ENCODE results near the gene ABCC6. TPM values are rescaled to one million over a fixed set of nuclear protein-coding genes. Genes with fewer than 3 reads are reported as not detected.
"Not testable (repeated sequence)": the region's sequence is repeated elsewhere in the genome, so short reads cannot be mapped to it uniquely, and the experiment has no call there.

ABCC6 gene
- total RNA-seq, 1 experiment from 2014 or later = not detected

DNA sequence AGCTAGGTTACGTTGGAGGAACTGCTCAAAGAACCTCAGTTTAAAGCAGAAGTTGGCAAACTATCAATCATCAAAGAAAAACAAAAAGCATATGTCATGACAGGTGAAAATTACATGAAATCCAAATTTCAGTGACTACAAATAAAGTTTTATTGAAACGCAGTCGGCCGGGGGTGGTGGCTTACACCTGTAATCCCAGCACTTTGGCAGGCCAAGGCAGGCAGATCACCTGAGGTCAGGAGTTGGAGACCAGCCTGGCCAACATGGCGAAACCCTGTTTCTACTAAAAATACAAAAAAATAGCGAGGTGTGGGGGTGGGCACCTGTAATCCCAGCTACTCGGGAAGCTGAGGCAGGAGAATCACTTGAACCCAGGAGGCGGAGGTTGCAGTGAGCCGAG is 2.8 kb downstream of the ABCC6 start:
- H3K4me1 ChIP-seq (ENCODE audit: insufficient read depth, low read length, poor library complexity, severe bottlenecking); BruUV-seq (replicated peaks); H3K36me3 ChIP-seq (ENCODE audit: insufficient read depth, low read length, poor library complexity, severe bottlenecking); H3K27me3 ChIP-seq (replicated peaks; ENCODE audit: insufficient read depth, low read depth, low read length, poor library complexity); POLR2A ChIA-PET (ENCODE audit: low non-redundant PET); H3K27ac ChIP-seq (ENCODE audit: low read depth, low read length, poor library complexity, severe bottlenecking); intact Hi-C loops (cut with micrococcal nuclease; ENCODE audit: unreplicated experiment); H3K4me3 ChIP-seq (ENCODE audit: low read depth, low read length, poor library complexity, severe bottlenecking); DNase-seq (ENCODE audit: low spot score); H3K9me3 ChIP-seq (ENCODE audit: low read depth, low read length, poor library complexity, severe bottlenecking); CTCF ChIA-PET: not testable (repeated sequence)

DNA sequence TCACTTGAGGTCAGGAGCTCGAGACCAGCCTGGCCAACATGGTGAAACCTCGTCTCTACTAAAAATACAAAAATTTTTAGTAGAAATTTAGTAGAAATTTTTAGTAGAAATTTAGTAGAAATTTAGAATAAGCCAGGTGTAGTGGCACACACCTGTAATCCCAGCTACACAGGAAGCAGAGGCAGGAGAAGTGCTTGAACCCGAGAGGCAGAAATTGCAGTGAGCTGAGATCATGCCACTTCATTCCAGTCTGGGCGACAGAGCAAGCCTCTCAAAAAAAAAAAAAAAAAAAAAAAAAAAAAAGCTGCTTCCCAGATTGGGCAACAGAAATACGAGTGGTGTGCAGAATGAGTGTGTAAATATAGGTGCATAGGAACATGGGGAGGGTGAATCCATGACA is 4.5 kb downstream of the ABCC6 start:
- CTCF ChIA-PET; H3K9me3 ChIP-seq (ENCODE audit: low read depth, low read length, poor library complexity, severe bottlenecking); BruUV-seq (replicated peaks); H3K4me3 ChIP-seq (ENCODE audit: low read depth, low read length, poor library complexity, severe bottlenecking); DNase-seq (ENCODE audit: low spot score); H3K27ac ChIP-seq (ENCODE audit: low read depth, low read length, poor library complexity, severe bottlenecking); H3K27me3 ChIP-seq (replicated peaks; ENCODE audit: insufficient read depth, low read depth, low read length, poor library complexity); H3K36me3 ChIP-seq (ENCODE audit: insufficient read depth, low read length, poor library complexity, severe bottlenecking); POLR2A ChIA-PET (ENCODE audit: low non-redundant PET); intact Hi-C loops (cut with micrococcal nuclease; ENCODE audit: unreplicated experiment); H3K4me1 ChIP-seq (ENCODE audit: insufficient read depth, low read length, poor library complexity, severe bottlenecking): not testable (repeated sequence)

DNA sequence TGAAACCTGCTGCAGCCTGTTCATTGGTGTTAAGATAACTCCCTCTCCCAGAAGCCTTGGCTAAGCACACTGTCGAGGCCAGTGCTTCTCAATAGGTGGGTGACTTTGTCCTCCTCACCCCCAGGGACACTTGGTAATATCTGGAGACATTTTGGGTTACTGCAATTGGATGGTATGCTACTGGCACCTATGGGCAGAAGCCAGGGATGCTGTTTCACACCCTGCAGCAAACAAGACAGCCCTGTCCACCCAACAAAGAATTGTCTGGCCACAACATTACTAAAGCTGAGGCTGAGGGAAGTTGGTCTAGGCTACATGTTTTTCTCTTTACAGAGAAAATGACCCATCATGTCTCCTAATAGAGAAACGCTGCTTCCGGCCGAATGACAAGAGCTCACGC is 4.9 kb downstream of the ABCC6 start:
- intact Hi-C loops (cut with micrococcal nuclease; ENCODE audit: unreplicated experiment); H3K27me3 ChIP-seq (replicated peaks; ENCODE audit: insufficient read depth, low read depth, low read length, poor library complexity); DNase-seq (ENCODE audit: low spot score); BruUV-seq (replicated peaks); H3K9me3 ChIP-seq (ENCODE audit: low read depth, low read length, poor library complexity, severe bottlenecking); CTCF ChIA-PET; POLR2A ChIA-PET (ENCODE audit: low non-redundant PET); H3K4me1 ChIP-seq (ENCODE audit: insufficient read depth, low read length, poor library complexity, severe bottlenecking); H3K27ac ChIP-seq (ENCODE audit: low read depth, low read length, poor library complexity, severe bottlenecking); H3K36me3 ChIP-seq (ENCODE audit: insufficient read depth, low read length, poor library complexity, severe bottlenecking); H3K4me3 ChIP-seq (ENCODE audit: low read depth, low read length, poor library complexity, severe bottlenecking): not testable (repeated sequence)

DNA sequence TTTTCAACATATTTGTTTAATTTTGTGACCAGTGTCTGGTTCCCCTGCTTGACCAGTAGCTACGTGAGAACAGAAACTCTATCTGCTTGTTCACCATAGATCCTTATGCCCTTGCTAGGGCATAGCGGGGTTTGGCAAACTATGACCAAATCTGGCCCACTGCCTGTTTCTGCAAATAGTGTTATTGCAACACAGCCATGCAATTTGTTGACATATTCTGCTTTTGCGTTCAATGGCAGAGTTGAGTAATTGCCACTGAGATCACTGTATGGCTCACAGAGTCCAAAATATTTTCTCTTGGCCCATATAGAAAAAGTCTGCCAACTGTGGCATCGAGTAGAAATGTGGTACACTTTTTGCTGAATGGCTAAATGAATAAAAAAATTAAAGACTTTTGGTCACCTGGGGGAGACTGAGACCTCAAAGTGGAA is 9.4 kb downstream of the ABCC6 start:
- H3K27me3 ChIP-seq (replicated peaks; ENCODE audit: insufficient read depth, low read depth, low read length, poor library complexity); CTCF ChIA-PET; H3K36me3 ChIP-seq (ENCODE audit: insufficient read depth, low read length, poor library complexity, severe bottlenecking); BruUV-seq (replicated peaks); H3K4me3 ChIP-seq (ENCODE audit: low read depth, low read length, poor library complexity, severe bottlenecking); H3K9me3 ChIP-seq (ENCODE audit: low read depth, low read length, poor library complexity, severe bottlenecking); intact Hi-C loops (cut with micrococcal nuclease; ENCODE audit: unreplicated experiment); H3K4me1 ChIP-seq (ENCODE audit: insufficient read depth, low read length, poor library complexity, severe bottlenecking); H3K27ac ChIP-seq (ENCODE audit: low read depth, low read length, poor library complexity, severe bottlenecking); POLR2A ChIA-PET (ENCODE audit: low non-redundant PET); DNase-seq (ENCODE audit: low spot score): not testable (repeated sequence)

DNA sequence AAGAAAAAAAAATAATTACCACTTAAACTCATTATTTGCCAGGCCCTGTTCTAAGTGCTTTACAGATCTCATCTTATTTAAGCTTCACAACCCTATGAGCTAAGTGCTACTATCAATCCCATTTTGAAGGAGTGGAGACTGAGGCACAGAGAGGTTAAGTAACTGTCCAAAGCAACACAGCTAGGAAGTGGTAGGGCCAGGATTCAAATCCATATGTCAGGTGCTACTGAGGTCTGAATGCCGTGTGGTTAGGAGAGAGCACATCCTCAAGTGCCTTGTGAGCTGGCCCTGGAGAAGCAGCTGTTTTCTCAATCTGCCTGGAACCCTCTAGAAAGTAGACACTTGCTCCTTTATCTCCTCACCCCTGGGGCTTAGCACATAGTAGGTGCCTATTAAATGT is 11.9 kb downstream of the ABCC6 start:
- intact Hi-C loops (cut with micrococcal nuclease; ENCODE audit: unreplicated experiment) = not testable (repeated sequence)

DNA sequence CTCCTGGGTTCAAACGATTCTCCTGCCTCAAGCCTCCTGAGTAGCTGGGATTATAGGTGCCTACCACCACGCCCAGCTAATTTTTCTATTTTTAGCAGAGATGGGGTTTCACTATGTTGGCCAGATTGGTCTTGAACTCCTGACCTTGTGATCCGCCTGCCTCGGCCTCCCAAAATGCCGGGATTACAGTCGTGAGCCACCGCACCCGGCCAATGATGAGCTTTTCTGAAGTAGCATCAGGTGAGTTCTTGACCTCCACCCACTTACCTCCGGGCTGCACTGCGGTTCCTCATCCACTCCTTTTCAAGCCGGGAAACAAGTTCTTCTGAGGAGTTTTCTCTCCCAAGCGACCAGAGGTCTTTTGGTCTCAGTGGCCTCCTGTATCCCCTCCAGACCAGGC is 14.8 kb downstream of the ABCC6 start:
- H3K4me3 ChIP-seq (ENCODE audit: low read depth, low read length, poor library complexity, severe bottlenecking); H3K27ac ChIP-seq (ENCODE audit: low read depth, low read length, poor library complexity, severe bottlenecking); intact Hi-C loops (cut with micrococcal nuclease; ENCODE audit: unreplicated experiment); CTCF ChIA-PET; H3K36me3 ChIP-seq (ENCODE audit: insufficient read depth, low read length, poor library complexity, severe bottlenecking); H3K4me1 ChIP-seq (ENCODE audit: insufficient read depth, low read length, poor library complexity, severe bottlenecking); POLR2A ChIA-PET (ENCODE audit: low non-redundant PET); BruUV-seq (replicated peaks); H3K9me3 ChIP-seq (ENCODE audit: low read depth, low read length, poor library complexity, severe bottlenecking); H3K27me3 ChIP-seq (replicated peaks; ENCODE audit: insufficient read depth, low read depth, low read length, poor library complexity); DNase-seq (ENCODE audit: low spot score): not testable (repeated sequence)

More for the DNA sequence above, 11.9 kb downstream of the ABCC6 start:
- DNase-seq (ENCODE audit: low spot score); H3K4me1 ChIP-seq (ENCODE audit: insufficient read depth, low read length, poor library complexity, severe bottlenecking); POLR2A ChIA-PET (ENCODE audit: low non-redundant PET); BruUV-seq (replicated peaks); H3K4me3 ChIP-seq (ENCODE audit: low read depth, low read length, poor library complexity, severe bottlenecking); CTCF ChIA-PET; H3K36me3 ChIP-seq (ENCODE audit: insufficient read depth, low read length, poor library complexity, severe bottlenecking); H3K9me3 ChIP-seq (ENCODE audit: low read depth, low read length, poor library complexity, severe bottlenecking); H3K27ac ChIP-seq (ENCODE audit: low read depth, low read length, poor library complexity, severe bottlenecking); H3K27me3 ChIP-seq (replicated peaks; ENCODE audit: insufficient read depth, low read depth, low read length, poor library complexity): not testable (repeated sequence)

DNA sequence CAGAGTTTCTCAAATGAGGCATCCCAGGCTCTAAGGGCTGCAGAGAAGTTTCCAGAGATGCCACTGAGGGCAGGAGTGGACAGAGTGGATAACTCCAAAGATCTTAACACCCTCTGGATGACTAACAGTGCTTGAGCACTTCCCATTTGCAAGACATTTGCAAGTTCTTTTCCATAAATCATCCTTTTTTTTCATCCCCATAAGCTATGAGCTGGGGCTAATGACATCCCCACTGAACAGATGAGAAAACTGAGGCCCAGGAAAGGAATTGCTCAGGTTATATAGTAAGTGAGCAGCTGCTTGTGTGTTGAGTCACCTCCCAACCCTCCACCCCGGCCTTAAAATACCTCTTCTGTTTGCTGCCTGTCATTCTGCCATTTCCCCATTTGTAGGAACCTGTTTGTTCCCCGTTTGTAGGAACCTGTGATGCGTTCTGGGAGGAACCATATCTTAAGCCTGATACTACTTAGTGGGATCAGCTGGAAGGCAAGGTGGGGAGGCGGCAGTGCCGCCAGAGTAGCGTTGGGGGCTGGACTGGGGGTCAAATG is 15.4 kb downstream of the ABCC6 start:
- H3K9me3 ChIP-seq (ENCODE audit: low read depth, low read length, poor library complexity, severe bottlenecking); H3K27ac ChIP-seq (ENCODE audit: low read depth, low read length, poor library complexity, severe bottlenecking); BruUV-seq (replicated peaks); H3K36me3 ChIP-seq (ENCODE audit: insufficient read depth, low read length, poor library complexity, severe bottlenecking); H3K27me3 ChIP-seq (replicated peaks; ENCODE audit: insufficient read depth, low read depth, low read length, poor library complexity); intact Hi-C loops (cut with micrococcal nuclease; ENCODE audit: unreplicated experiment); DNase-seq (ENCODE audit: low spot score); H3K4me3 ChIP-seq (ENCODE audit: low read depth, low read length, poor library complexity, severe bottlenecking); H3K4me1 ChIP-seq (ENCODE audit: insufficient read depth, low read length, poor library complexity, severe bottlenecking); POLR2A ChIA-PET (ENCODE audit: low non-redundant PET); CTCF ChIA-PET: not testable (repeated sequence)

DNA sequence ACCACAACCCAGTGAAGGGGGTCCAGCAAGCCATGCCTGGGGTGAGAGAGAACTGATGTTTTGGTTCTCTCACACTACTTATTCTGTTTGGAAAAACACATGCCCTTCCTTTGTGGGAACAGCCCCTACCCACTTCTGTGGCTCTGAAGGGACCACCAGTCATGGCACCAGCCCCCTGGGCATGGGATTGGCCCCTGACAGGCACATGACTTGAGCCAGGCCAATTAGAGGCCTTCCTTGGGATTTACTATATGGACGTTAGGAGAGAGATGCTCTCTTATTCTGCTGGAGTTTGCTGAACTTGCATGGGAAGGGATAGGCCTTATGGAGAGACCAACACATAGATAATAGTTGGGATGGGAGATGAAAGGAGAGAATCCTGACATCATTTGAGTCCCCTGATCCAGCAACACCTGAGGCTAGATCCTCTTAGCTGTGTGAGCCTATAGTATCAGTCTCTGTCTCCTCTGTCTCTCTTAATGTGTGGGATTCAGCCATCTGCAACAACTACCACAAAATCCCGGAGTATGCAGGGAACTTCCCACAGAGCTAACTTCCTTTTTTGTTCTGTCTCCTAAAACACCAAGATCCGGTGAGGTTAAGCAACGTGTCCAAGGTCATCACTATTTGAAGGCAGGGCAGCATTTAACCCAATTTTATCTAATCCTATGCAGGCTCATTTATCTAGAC is 16.1 kb downstream of the ABCC6 start:
- CTCF ChIA-PET; POLR2A ChIA-PET (ENCODE audit: low non-redundant PET); BruUV-seq (replicated peaks); H3K4me3 ChIP-seq (ENCODE audit: low read depth, low read length, poor library complexity, severe bottlenecking); H3K27ac ChIP-seq (ENCODE audit: low read depth, low read length, poor library complexity, severe bottlenecking); H3K36me3 ChIP-seq (ENCODE audit: insufficient read depth, low read length, poor library complexity, severe bottlenecking); H3K9me3 ChIP-seq (ENCODE audit: low read depth, low read length, poor library complexity, severe bottlenecking); H3K4me1 ChIP-seq (ENCODE audit: insufficient read depth, low read length, poor library complexity, severe bottlenecking); DNase-seq (ENCODE audit: low spot score); H3K27me3 ChIP-seq (replicated peaks; ENCODE audit: insufficient read depth, low read depth, low read length, poor library complexity); intact Hi-C loops (cut with micrococcal nuclease; ENCODE audit: unreplicated experiment): not testable (repeated sequence)
